GM18517 (cell line): Measurements from ENCODE around the gene LRRC45.

Experiments used
- ATAC-seq: cut with Tn5 transposase; IDR thresholded peaks from one replicate; pipeline ENCODE4 v1.9.1; 2021; ENCODE audit warnings: mild to moderate bottlenecking, moderate library complexity; ENCODE audit not compliant: unreplicated experiment

The LRRC45 gene

DNA sequence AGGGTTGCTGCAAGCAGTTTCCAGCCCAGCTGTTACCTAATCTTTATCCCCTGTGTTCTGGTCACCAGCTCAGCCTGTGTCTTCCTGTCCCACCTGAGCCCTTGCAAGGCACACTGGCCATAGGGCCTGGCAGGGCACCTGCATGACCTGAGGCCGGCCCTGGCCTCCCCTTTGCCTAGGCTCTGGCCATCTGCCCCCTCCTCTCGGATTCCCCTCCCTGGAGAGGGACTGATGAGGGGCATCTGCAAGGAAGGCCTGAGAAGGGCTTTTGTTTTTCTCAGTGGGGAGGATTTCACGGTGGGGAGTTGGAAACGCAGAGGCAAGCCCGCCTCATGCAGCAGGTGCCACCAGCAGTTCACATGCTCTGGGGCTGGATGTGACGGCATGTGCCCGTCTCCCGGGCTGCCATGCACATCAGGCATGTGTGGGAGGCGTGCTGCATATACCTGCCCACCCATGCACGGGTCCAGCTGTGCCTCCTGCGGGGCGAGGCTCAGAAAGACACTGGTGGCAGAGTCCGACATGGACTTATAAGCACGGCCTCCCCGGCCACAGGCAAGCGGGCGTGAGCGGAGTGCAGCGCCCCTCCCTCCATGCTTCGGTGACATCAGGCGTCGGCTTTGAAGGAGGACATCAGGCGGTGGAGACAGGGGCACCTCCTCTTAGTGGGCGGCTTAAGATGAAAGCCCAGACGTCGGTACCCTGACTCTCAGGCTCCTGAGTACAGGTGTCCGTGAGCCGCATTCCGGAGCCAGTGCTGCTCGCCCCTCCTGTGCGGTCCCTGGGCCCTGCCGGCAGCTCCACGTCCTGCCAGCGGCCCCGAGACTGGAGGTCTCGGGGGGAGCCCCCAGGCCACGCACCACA lies 29.1 kb upstream of the LRRC45 start:
- no peak for ATAC-seq

GRCh38 chr17:81994593-81995462 lies 28.3 kb upstream of the LRRC45 start:
- no peak for ATAC-seq

DNA sequence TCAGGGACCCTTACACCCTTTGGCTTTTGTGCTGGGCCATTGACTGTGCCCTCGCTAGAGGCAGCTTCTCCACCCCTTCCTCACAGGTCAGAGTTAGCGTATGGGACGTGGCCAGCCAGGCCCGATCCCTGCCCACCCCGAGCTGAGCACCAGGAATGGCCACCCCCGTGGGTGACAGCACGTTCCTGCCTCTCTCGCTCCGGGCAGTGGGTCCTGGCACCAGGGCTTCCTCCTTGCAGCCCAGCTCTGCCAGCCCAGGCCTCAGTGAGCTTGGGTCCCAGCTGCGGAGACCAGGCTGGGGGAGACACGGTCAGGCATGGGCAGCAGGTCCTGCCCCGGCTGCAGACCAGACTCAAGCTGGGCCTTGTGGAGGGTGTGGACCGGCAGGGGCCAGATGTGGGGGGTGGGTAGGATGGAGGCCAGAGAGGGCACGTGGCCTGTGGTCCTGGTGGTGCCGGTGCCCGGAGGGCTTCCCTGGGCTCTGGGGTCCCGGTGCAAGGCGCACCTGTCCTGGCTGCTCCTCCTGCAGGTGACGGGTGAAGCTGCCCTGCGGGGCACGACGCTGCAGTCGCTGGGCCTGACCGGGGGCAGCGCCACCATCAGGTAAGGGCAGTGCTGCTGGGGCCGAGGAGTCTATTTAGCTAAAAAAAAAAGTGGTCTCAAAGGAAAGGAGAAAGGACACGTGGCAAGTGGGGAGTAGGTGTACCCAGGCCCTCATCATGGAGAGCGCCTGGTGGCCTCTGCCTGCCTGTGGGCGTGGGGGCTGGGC lies 27.5 kb upstream of the LRRC45 start:
- ATAC-seq = no peak

DNA sequence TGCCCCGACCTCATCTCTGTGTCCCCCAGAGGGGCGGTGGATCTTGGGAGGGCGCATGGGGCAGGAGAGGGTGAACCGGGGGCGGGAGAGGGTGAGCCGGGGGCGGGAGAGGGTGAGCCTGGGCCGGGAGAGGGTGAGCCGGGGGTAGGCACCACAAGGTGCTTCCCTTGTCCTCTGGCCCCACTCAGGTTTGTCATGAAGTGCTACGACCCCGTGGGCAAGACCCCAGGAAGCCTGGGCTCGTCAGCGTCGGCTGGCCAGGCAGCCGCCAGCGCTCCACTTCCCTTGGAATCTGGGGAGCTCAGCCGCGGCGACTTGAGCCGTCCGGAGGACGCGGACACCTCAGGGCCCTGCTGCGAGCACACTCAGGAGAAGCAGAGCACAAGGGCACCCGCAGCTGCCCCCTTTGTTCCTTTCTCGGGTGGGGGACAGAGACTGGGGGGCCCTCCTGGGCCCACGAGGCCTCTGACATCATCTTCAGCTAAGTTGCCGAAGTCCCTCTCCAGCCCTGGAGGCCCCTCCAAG lies 26.8 kb upstream of the LRRC45 start:
- ATAC-seq = no peak

- ATAC-seq = no peak
These were observed 26.2 kb upstream of the LRRC45 start for GRCh38 chr17:81996757-81997441.

- ATAC-seq = no peak
These were observed 24.9 kb upstream of the LRRC45 start for GRCh38 chr17:81998212-81998611.

GRCh38 chr17:81998691-81999438 lies 24.2 kb upstream of the LRRC45 start:
- ATAC-seq = no peak

GRCh38 chr17:81999587-81999975 lies 23.5 kb upstream of the LRRC45 start:
- no peak for ATAC-seq

GRCh38 chr17:81999976-82000802 lies 22.9 kb upstream of the LRRC45 start:
- ATAC-seq = no peak

- no peak for ATAC-seq
These were observed 22.1 kb upstream of the LRRC45 start for GRCh38 chr17:82000803-82001570.

GRCh38 chr17:82001571-82002056 lies 21.5 kb upstream of the LRRC45 start:
- no peak for ATAC-seq

DNA sequence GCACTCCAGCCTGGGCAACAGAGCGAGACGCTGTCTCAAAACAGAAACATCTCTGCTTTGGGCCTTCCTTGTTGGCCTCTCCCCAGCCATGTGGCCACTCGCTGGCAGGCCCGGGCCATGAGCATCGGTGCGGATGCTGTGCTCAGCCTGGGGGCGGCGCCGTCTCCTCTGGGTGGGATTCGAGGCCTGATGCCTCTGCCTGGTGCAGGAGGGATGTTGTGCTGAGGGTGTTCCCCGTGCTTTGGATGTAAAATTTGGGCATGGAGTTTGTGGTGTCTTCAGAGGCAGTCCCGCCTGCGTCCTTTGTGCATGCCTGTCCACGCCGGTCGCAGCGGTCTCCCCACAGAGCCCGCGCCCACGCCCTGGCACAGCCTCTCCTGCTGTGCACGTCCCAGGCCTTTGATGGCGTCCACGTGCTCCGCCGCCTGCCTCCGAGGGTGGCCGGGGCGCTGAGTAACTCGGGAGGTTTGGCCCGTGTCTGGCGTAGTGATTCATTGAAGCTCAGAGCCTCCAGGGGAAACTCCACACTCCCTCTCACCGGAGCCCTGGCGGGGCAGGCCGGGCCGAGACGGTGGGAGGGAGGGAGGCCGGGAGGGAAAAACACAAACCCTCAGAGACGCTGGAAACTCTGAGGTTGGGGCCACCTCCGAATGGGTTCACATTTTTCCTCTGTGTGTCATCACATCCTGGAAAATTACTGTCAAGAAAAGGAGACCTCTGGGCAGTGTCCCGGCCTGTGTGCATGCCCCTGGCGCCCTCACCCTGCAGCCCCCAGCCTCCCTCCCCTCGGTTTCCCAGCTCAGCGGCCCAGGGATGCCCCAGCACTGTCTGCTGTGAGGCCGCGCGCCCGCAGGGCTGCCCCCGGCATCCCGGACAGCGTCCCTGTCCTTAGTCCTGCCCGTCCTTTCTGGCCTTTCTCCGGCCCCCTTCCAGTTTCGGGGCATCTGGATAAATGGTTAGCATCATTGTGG lies 19.4 kb upstream of the LRRC45 start:
- ATAC-seq = no peak

- ATAC-seq = no peak
These were observed 18.3 kb upstream of the LRRC45 start for GRCh38 chr17:82004517-82005455.

DNA sequence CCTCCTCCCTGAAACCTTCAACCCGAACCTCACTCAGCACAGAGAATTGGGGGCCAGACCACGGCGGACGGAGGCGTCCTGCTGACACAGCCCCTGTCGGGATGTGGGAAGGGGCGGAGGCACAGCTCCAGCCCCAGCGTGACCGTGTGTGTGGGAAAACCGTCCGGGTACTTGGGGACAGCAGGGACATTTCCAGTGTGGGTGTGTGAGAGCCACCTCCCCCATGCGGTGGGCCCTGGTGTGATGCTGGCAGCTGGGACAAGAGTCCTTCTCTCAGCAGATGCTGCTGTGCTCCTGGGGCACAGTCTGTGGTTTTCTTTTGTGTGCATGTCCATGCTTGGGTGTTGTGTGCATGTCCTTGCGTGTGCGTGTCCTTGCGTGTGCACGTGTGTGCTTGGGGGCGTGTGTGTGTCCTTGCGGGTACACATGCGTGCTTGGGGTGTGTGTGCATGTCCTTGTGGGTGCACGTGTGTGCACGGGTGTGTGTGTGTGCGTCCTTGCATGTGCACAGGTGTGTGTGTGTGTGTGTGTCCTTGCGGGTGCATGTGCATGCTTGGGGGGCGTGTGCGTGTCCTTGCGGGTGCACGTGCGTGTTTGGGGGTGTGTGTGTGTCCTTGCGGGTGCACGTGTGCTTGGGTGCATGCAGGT lies 17.3 kb upstream of the LRRC45 start:
- ATAC-seq = no peak
